Renal cortex interstitium (tissue), 11 donors: ENCODE data around the gene FCSK. TPM values are rescaled to one million over a fixed set of nuclear protein-coding genes. Genes with fewer than 3 reads are reported as not detected.
"Not testable (repeated sequence)": the region's sequence is repeated elsewhere in the genome, so short reads cannot be mapped to it uniquely, and the experiment has no call there.

Experiments
- DNase-seq, 11 donors: peaks; one replicate each; pipeline ENCODE4 v3.0.0-alpha.2; 2013; ENCODE audit warnings: low read depth in 9 of 11, low spot score in 4 of 11; ENCODE audit errors: extremely low read depth in 1 of 11
- polyA plus RNA-seq, 3 donors: library from polyadenylated mRNA; unstranded; fragments of 120-200 nt; gene quantifications; one replicate each; pipeline ENCODE4 v1.2.1, GENCODE V29; 2013; ENCODE audit not compliant: insufficient read length in 3 of 3

FCSK gene
- polyA plus RNA-seq, 3 donors, result 13.5 to 21.1 (median 15.2) TPM

- no peak for DNase-seq
Measured at GRCh38 chr16:70444249-70445063, 9.9 kb upstream of the FCSK start.

GRCh38 chr16:70448075-70448474 lies 6.3 kb upstream of the FCSK start:
- no peak for DNase-seq

- not testable (repeated sequence) for DNase-seq
Measured at GRCh38 chr16:70450142-70451003, 4.0 kb upstream of the FCSK start.

GRCh38 chr16:70451004-70451340 lies 3.4 kb upstream of the FCSK start:
- not testable (repeated sequence) for DNase-seq

- DNase-seq, result no peak
Measured at GRCh38 chr16:70453117-70453891, 1.1 kb upstream of the FCSK start.

- no peak for DNase-seq
Measured at GRCh38 chr16:70453892-70454221, 538 bp upstream of the FCSK start.

GRCh38 chr16:70455910-70456309 lies 1.5 kb downstream of the FCSK start:
- no peak for DNase-seq

- no peak for DNase-seq
Measured at GRCh38 chr16:70457446-70458166, 3.2 kb downstream of the FCSK start.

- DNase-seq, result peak in 2 of 11 donors; percentile 54 to 55
Measured at GRCh38 chr16:70460737-70461261, 6.4 kb downstream of the FCSK start.

GRCh38 chr16:70463235-70463634 lies 8.8 kb downstream of the FCSK start:
- no peak for DNase-seq

GRCh38 chr16:70465999-70466804 lies 11.8 kb downstream of the FCSK start:
- no peak for DNase-seq

- DNase-seq, result no peak
Measured at GRCh38 chr16:70466805-70467076, 12.3 kb downstream of the FCSK start.

GRCh38 chr16:70467113-70467512 lies 12.7 kb downstream of the FCSK start:
- DNase-seq, result no peak

- DNase-seq, result no peak
Measured at GRCh38 chr16:70467608-70468007, 13.2 kb downstream of the FCSK start.

- no peak for DNase-seq
Measured at GRCh38 chr16:70468776-70469525, 14.6 kb downstream of the FCSK start.

- no peak for DNase-seq
Measured at GRCh38 chr16:70470141-70470926, 15.9 kb downstream of the FCSK start.

GRCh38 chr16:70470927-70471341 lies 16.5 kb downstream of the FCSK start:
- DNase-seq, result peak in 1 of 11 donors; percentile 31
